Transverse colon (tissue), 4 donors: Measurements from ENCODE around the gene GNE. TPM values are rescaled to one million over a fixed set of nuclear protein-coding genes. Genes with fewer than 3 reads are reported as not detected.

Source experiments
- DNase-seq: peaks from one replicate; pipeline ENCODE4 v3.0.0-alpha.2; 2019
- H3K27ac ChIP-seq, 4 donors: fragments of 200-600 bp; sonication (generic); 2 replicates each; pipeline ENCODE4 v1.5.1; 2016 to 2018; ENCODE audit warnings: inconsistent platforms in 4 of 4
- H3K27me3 ChIP-seq: fragments of 200-600 bp; sonication (generic); 2 replicates; pipeline ENCODE4 v1.5.1; 2017; ENCODE audit warnings: inconsistent platforms
- H3K36me3 ChIP-seq, 4 donors: fragments of 200-600 bp; sonication (generic); 2 replicates each; pipeline ENCODE4 v1.5.1; 2017 to 2019; ENCODE audit warnings: inconsistent platforms in 4 of 4
- H3K4me1 ChIP-seq, 4 donors: fragments of 200-600 bp; sonication (generic); 2 replicates each; pipeline ENCODE4 v1.5.1; 2017 to 2020; ENCODE audit warnings: inconsistent platforms in 4 of 4
- H3K4me3 ChIP-seq, 4 donors: fragments of 200-600 bp; sonication (generic); 1 replicate in 1 of 4; 2 replicates in 3 of 4; pipeline versions ENCODE4 v1.5.1 to v1.6.1; 2017 to 2019; ENCODE audit warnings: inconsistent platforms in 4 of 4
- H3K9me3 ChIP-seq, 2 donors: fragments of 200-600 bp; sonication (generic); 2 replicates each; pipeline ENCODE4 v1.5.1; 2017 to 2019; ENCODE audit warnings: inconsistent platforms in 2 of 2
- EP300 ChIP-seq: sonication (generic); formaldehyde crosslinking; IDR thresholded peaks from one replicate; pipeline ENCODE4 v1.6.1; 2017; ENCODE audit warnings: antibody characterized with exemption, low read depth
- POLR2A ChIP-seq: fragments of 450-650 bp; IDR thresholded peaks from one replicate; pipeline ENCODE4 v1.6.1; 2016; ENCODE audit warnings: antibody characterized with exemption, mild to moderate bottlenecking, moderate library complexity
- POLR2AphosphoS5 ChIP-seq, 3 donors: sonication (generic); formaldehyde crosslinking; IDR thresholded peaks; one replicate each; pipeline ENCODE4 v1.6.1; 2016; ENCODE audit warnings: antibody characterized with exemption in 3 of 3
- WGBS, 2 donors: methylation state at CpG; one replicate each; pipeline ENCODE4 v1.1.5; 2018; ENCODE audit warnings: low coverage in 1 of 2; 5-methylcytosine and 5-hydroxymethylcytosine counted together
- in situ Hi-C, 4 donors: fragments of 200-750 bp; cut with MboI; loops; one replicate each; pipeline versions ENCODE4 v1.15.0 to v1.15.1; 2017; ENCODE audit warnings: low sequenced_read_pairs in 3 of 4, low pct_ligation_motif_present in 1 of 4, low pct_unique_long_range_greater_than_20kb in 1 of 4
- intact Hi-C: fragments of 100-400 bp; cut with DNase I; formaldehyde crosslinking; loops from one replicate; pipeline ENCODE4 v1.15.1; 2023; ENCODE audit warnings: low total_unique reads
- total RNA-seq, 4 donors: library from RNA; depleted of rRNA; stranded (reverse); fragments of >200 nt; gene quantifications; one replicate each; pipeline ENCODE4 v1.1.0, GENCODE V29; 2016
- TF ChIP-seq, protein P1 (sequence below), 5 experiments: fragments of 200-600 bp in 3 of 5; fragments of 450-650 bp in 2 of 5; sonication (generic) in 3 of 5; IDR thresholded peaks; 1 replicate in 2 of 5; 2 replicates in 3 of 5; pipeline ENCODE4 v1.5.1; 2016 to 2017; ENCODE audit warnings: antibody characterized with exemption in 5 of 5, inconsistent platforms in 3 of 5, mild to moderate bottlenecking in 2 of 5, moderate library complexity in 1 of 5

The GNE gene
- total RNA-seq, 4 donors from 2014 or later: 32.2 to 122 (median 82.1) TPM

DNA sequence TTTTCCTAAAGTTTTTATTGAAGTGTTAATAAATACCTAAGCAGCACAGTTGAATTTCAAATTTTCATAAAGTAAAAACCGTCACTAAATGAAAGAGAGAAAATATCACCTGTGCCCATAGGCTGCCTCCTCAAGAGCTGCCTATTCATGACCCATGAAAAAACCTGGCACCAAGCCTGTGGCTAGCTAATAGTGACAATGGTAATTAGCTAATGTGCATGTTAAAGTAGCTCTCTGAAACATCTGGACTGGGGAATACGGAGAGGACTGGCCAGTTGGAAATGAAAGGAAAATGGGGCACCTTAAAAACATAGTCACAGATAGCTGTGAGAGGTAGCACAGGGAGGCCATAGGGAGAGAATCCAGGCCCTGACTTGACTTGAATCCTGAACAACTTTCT is 5.4 kb upstream of the GNE start:
- Histone ChIP-seq H3K36me3 (no peaks in the 10 kb centered on the region), H3K4me3 (no peak overlapping the region), H3K27ac (no peak overlapping the region), H3K9me3 (no peaks in the 10 kb centered on the region), H3K27me3 (no peaks in the 10 kb centered on the region), H3K4me1 (peaks cover 0 to 9% (median 6%) of the 10 kb centered on the region in 4 donors)
- DNase-seq: no peak
- intact Hi-C loops (no loop called here), in situ Hi-C loops (no loop called here)
- 79 to 82% methylated on average over 1 to 2 of the region's 2 CpGs for WGBS, 2 donors
- no peak for TF ChIP-seq EP300
- TF ChIP-seq POLR2AphosphoS5 (IDR thresholded peaks at IDR 0.05): no peak
- TF ChIP-seq, protein P1, sequence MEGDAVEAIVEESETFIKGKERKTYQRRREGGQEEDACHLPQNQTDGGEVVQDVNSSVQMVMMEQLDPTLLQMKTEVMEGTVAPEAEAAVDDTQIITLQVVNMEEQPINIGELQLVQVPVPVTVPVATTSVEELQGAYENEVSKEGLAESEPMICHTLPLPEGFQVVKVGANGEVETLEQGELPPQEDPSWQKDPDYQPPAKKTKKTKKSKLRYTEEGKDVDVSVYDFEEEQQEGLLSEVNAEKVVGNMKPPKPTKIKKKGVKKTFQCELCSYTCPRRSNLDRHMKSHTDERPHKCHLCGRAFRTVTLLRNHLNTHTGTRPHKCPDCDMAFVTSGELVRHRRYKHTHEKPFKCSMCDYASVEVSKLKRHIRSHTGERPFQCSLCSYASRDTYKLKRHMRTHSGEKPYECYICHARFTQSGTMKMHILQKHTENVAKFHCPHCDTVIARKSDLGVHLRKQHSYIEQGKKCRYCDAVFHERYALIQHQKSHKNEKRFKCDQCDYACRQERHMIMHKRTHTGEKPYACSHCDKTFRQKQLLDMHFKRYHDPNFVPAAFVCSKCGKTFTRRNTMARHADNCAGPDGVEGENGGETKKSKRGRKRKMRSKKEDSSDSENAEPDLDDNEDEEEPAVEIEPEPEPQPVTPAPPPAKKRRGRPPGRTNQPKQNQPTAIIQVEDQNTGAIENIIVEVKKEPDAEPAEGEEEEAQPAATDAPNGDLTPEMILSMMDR (IDR thresholded peaks at IDR 0.05): no peak
- TF ChIP-seq POLR2A: no peak

DNA sequence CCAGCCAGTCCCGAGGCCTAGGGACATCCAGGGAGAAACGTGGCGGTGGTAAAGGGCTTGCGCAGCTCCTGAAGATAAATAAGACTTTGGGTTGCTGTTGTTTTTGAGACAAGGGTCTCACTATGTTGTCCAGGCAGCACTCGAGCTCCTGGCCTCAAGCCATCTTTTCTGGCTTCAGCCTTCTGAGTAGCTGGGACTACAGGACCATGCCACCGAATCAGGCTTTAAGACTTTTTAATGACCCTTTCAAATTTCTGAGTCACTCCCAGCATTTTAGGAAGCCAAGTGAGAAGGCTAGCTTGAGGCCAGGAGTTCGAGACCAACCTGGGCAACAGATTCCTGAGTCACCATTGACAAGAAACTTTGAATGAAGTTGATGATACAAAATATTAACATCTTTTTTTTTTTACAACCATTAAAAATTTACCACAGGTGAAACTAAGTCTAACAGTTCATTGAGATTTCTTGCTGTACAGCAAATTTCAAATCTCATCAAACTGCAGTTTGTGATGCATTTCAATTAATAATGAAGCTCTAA is 817 bp upstream of the GNE start:
- Histone ChIP-seq H3K27ac (peak overlapping the region; percentile 96 to 100 (median 99)), H3K9me3 (no peaks in the 10 kb centered on the region), H3K4me3 (peak overlapping the region; percentile 59 to 92 (median 85)), H3K27me3 (no peaks in the 10 kb centered on the region), H3K4me1 (peaks cover 0 to 22% (median 12%) of the 10 kb centered on the region in 4 donors), H3K36me3 (no peaks in the 10 kb centered on the region)
- intact Hi-C loops: loop anchor here (10.0 kb wide), 1 partner anchor 76 kb away; no protein-coding TSS in a partner anchor
- no peak for DNase-seq
- in situ Hi-C loops: no loop called here
- 53 to 55% methylated on average over 6 to 7 of the region's 7 CpGs for WGBS, 2 donors
- no peak for TF ChIP-seq EP300
- TF ChIP-seq, protein P1 (IDR thresholded peaks at IDR 0.05): no peak
- no peak for TF ChIP-seq POLR2A
- no peak for TF ChIP-seq POLR2AphosphoS5 (IDR thresholded peaks at IDR 0.05)

DNA sequence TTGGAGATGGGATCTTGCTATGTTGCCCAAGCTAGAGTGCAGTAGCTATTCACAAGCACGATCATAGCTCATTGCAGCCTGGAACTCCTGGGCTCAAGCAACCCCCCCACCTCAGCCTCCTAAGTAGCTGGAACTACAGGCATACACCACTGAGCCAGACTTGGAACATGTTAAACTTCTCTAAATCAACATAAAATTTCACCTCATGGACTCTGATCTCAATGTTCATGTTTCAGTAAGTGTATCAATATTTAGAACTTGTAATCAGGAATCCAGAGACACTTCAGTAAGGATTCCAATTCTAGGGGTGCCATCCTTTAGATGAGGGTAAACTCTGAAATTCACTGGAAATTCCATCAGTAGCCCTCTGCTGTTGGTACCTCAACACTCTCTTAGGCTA is 6.8 kb downstream of the GNE start:
- DNase-seq: no peak
- H3K4me3 ChIP-seq: no peak overlapping the region
- TF ChIP-seq, protein P1 (IDR thresholded peaks at IDR 0.05): no peak
- TF ChIP-seq POLR2AphosphoS5 (IDR thresholded peaks at IDR 0.05) (no peak), EP300 (no peak), POLR2A (no peak)
- H3K36me3 ChIP-seq: no peaks in the 10 kb centered on the region
- H3K27ac ChIP-seq: no peak overlapping the region
- H3K27me3 ChIP-seq: no peaks in the 10 kb centered on the region
- peaks cover 0 to 24% (median 12%) of the 10 kb centered on the region in 4 donors for H3K4me1 ChIP-seq
- 86 to 90% methylated on average over 1 of the region's 1 CpG for WGBS, 2 donors
- intact Hi-C loops (loop anchor here (10.0 kb wide), 1 partner anchor 83 kb away; no protein-coding TSS in a partner anchor), in situ Hi-C loops (loop anchor here in 1 of 4 donors (5.0 kb wide), 1 partner anchor 76 kb away; no protein-coding TSS in a partner anchor)
- H3K9me3 ChIP-seq: no peaks in the 10 kb centered on the region

DNA sequence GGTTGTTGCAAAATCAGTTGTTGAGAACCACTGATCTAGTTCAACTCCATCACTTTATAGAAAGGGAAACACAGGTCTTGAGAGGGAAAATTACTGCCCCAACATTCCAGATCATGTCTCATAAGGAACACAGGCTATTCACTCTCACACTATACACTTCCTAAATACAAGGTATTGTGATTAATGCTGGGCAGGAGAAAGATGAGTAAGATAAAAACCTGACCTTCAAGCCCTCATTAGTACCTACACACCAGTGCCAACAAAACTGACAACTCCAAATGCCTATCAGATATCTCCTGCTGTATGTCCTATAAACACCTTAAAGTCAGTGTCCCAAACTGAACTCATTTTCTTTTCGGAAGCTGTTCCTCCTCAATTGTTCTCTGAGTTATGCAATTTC is 8.2 kb downstream of the GNE start:
- H3K27ac ChIP-seq: no peak overlapping the region
- H3K4me3 ChIP-seq: no peak overlapping the region
- in situ Hi-C loops: loop anchor here in 1 of 4 donors (5.0 kb wide), 1 partner anchor 77 kb away; no protein-coding TSS in a partner anchor
- WGBS, 2 donors: 75 to 87% methylated on average over 1 of the region's 1 CpG
- H3K27me3 ChIP-seq: no peaks in the 10 kb centered on the region
- intact Hi-C loops: loop anchor here (10.0 kb wide), 1 partner anchor 85 kb away; no protein-coding TSS in a partner anchor
- H3K9me3 ChIP-seq: no peaks in the 10 kb centered on the region
- TF ChIP-seq, protein P1 (IDR thresholded peaks at IDR 0.05): no peak
- TF ChIP-seq POLR2A (no peak), EP300 (no peak), POLR2AphosphoS5 (IDR thresholded peaks at IDR 0.05) (no peak)
- H3K36me3 ChIP-seq: peaks cover 0 to 12% (median 7%) of the 10 kb centered on the region in 4 donors
- peaks cover 0 to 17% (median 11%) of the 10 kb centered on the region in 4 donors for H3K4me1 ChIP-seq
- DNase-seq: no peak
